Choroid plexus epithelial cell (primary cell): ENCODE measurements around the gene MICU1.
A peak's percentile ranks its signal among the peaks of the same experiment; 100 is the strongest.

Source experiments
- DNase-seq: peaks from one replicate; pipeline ENCODE4 v3.0.0-alpha.2; 2010; ENCODE audit warnings: low read depth
- H3K4me3 ChIP-seq: 2 replicates; pipeline ENCODE4 v1.5.1; 2011; ENCODE audit warnings: low read depth, mild to moderate bottlenecking, control low read depth, low read length, moderate library complexity
- TF ChIP-seq, protein P1 (sequence below): conservative IDR thresholded peaks from 2 replicates; pipeline ENCODE4 v1.5.1; 2011; ENCODE audit warnings: low read depth, mild to moderate bottlenecking, control low read depth, inconsistent platforms, low read length, moderate library complexity

The MICU1 gene

DNA sequence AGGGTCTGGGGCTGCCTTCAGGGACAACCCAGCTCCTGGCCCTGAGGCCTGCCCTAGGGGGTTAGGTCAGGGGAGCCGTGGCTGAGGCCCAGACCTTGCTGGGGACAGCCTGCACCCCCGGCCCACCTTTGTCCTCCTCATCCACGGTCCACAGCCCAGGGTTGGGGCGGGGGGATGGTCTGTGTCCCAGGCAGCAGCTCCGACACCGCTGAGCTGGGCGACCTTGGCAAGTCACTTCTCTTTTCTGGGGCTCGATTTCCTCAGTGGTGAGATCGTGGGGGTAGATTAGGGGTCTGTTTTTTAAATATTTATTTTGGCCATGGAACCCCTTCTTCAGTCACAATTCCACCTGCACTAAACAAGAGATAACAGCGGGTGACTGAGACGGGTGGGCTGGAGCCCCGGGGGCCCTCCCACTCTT is 302.1 kb downstream of the MICU1 start:
- TF ChIP-seq, protein P1, sequence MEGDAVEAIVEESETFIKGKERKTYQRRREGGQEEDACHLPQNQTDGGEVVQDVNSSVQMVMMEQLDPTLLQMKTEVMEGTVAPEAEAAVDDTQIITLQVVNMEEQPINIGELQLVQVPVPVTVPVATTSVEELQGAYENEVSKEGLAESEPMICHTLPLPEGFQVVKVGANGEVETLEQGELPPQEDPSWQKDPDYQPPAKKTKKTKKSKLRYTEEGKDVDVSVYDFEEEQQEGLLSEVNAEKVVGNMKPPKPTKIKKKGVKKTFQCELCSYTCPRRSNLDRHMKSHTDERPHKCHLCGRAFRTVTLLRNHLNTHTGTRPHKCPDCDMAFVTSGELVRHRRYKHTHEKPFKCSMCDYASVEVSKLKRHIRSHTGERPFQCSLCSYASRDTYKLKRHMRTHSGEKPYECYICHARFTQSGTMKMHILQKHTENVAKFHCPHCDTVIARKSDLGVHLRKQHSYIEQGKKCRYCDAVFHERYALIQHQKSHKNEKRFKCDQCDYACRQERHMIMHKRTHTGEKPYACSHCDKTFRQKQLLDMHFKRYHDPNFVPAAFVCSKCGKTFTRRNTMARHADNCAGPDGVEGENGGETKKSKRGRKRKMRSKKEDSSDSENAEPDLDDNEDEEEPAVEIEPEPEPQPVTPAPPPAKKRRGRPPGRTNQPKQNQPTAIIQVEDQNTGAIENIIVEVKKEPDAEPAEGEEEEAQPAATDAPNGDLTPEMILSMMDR: no peak
- DNase-seq: no peak

DNA sequence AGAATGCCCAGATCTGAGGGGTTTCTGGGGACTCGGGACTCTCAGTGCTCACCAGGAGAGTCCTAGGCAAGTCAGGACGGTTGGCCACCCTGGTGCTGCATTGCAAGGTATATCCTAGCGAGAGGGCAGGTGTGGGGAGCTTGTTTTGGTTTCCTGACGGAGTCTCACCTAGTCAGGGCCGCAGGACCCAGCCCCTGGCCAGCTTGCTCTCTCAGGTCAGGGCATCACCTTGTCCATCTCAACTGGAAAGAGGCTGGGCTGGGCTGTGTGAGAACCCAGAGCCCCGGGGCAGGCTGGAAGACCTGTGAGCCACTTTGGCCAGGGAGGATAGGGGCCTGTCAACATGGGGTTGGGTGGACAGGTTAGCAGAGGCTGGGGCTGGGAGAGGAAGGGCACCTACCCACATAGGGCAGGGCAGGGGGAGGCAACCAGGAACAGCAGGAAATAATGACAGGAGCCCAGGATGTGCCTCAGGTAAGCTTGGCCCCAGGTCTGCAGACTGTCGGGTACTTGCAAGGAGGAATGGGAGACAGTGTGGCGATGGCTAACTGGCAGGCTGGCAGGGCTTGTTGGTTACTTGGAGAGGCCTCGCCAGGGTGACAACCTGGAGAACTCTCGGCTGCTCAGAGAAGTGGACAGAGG is 302.6 kb downstream of the MICU1 start:
- TF ChIP-seq, protein P1: no peak
- no peak overlapping the region for H3K4me3 ChIP-seq
- DNase-seq: no peak

More for the DNA sequence above, 302.1 kb downstream of the MICU1 start:
- H3K4me3 ChIP-seq: no peak overlapping the region

DNA sequence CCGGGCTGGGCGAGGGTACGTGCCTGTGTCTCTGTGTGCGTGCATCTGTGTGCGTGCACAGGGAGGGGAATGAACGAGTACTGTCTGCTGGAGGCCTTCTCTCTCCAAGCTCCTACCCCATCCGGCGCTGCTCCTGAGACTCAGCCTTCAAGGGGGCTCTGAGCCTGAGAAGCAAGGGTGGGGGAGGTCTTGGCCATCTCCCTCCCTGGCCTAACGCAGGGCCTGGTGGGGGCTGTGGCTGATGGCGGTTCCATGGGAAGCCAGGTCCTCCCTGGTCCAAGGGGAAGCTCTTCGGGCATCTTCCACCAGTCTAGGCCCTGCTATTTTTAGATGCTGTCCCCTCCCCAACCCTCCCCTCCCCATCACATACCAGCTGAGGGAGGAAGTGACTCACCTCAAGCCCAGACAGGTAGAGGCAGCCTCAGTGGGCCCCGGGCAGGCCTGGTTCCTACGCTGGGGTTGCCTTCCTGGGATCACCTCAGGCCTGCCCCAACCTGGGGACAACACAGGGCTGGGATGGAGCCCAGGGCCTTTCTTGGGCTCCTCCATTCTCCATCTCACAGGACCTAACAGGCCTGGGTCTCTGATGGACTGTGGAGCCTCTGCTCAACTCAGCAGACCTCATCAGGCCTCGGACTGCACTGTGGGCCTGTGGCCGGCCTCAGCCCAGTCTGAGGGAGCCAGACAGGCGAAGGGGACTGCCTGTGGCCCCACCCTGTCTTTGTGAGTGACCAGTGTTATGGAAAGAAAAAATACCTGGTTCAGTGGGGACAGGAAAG is 303.4 kb downstream of the MICU1 start:
- TF ChIP-seq, protein P1: no peak
- no peak overlapping the region for H3K4me3 ChIP-seq
- no peak for DNase-seq

DNA sequence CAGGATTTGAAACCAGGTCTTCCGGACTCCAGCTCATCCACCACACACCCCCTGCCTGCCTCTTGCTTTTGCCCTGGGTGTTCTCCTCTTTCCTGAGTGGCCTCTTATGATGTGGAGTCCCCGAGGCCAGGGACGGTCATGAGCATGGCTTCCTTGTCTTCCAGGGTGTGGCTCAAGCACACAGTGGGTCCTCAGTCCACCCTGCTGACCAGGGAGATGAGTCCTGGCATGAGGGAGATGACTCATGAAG is 303.9 kb downstream of the MICU1 start:
- no peak overlapping the region for H3K4me3 ChIP-seq
- TF ChIP-seq, protein P1: no peak
- DNase-seq: no peak

DNA sequence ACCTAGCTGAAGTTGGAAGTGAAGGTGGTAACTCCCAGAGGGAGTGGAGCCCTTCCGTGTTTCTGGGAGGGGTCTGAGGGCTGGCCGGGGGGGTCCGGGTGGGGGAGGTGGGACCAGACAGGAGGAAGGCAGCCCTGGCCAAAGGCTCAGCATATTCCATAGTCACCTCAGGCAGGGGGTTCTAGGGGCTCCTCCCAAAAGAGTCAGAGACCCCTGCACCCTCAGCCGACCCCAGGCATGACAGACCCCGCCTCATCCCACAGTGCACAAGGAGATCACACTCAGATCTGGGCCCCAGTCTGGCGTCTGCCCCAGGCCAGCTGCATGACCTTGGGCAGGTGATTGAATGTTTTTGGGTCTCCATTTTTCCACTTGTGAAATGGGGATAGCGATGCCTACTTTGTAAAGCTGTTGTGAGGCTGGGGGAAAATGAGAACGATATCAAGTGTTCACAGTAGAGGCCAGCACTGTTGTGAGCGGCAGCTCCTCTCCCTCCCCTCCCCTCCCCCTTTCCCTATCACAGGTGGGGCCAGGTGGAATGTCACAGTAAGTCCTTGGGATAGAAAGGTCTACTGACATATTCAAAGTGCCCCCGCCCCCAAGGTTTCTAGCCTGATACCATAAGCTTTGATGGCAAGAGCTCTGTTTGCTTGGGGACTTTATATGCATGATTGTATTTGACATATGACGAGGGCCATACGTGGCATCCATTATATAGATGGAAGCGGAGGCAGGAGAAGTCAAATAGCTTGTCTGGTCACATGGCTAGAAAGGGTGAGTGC is 304.4 kb downstream of the MICU1 start:
- no peak overlapping the region for H3K4me3 ChIP-seq
- DNase-seq: no peak
- TF ChIP-seq, protein P1: no peak

DNA sequence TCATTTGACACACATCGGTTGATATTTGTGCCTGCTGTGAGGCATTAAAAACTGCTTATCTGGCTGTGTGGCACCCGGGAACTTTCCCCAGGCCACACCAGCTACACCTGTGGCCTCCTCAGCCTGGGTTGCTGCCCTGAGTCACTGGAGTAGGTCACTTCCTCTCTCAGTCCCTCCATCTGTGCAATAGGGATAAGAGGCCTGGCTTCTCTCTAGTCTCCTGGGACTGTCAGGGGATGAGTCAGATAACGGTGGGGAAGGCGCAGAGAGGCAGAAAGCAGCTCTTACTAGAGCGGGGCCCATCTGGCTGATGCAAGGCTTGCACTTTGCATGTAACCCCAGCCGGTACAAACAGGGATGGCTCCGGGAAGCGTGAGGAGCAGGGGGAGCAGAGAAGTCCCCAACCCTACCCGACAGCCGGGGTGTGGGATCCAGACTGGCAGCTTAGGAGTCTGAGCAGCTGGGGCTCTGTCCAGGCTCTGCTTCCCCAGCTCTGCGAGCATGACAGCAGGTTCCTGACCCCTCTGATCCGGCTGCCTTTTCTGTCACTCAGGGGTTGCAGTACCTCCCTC is 305.1 kb downstream of the MICU1 start:
- no peak overlapping the region for H3K4me3 ChIP-seq

More for the DNA sequence above, 305.1 kb downstream of the MICU1 start:
- TF ChIP-seq, protein P1: no peak
- DNase-seq: peak; percentile 99
